Measurements from ENCODE around the gene CWC25.
"Not testable (repeated sequence)": the region's sequence is repeated elsewhere in the genome, so short reads cannot be mapped to it uniquely, and the experiment has no call there.

Gene CWC25

DNA sequence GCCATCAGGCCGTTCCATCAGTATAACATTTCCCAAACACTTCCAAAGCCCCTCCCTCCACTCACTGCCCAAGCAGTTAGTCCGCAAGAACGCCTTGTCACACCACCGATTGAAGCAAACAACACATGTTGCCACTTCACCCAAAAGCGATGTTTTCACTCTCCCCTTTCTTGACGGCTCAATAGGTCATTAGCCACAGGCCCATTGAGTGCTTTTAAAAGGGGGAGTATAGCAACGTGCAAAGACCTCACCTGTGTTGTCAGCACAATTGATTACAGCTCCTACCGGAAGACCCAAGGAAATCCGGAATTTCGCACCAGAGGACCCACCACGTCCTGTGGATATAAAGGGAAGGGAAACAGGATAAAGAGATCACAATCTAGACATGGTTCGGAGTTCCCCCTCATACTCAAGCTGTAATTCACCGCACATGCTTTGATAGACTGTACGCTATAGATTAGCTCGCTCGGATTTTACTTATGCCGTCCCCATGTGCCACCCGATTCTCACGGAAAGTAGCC, 27.7 kb upstream of the CWC25 start:
- DNase-seq, result no peak

- DNase-seq, result no peak
These were observed 26.3 kb upstream of the CWC25 start for GRCh38 chr17:38851434-38851833.

DNA sequence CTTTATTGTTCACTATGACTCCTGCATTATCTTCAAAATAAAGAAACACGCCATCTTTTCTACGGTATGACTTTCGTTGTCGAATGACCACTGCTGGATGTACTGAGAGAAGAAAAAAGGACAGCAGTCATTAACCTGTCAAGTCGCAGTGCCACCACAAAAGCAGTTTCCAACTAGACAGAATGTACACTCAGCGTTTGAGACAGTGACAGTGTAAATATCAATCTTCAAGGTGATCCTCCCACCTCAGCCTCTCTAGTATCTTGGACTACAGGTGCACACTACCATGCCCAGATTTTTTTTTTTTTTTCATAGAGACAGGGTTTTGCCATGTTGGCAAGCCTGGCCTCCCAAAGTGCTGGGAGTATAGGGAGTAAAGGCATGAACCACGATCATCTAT, 25.3 kb upstream of the CWC25 start:
- DNase-seq, result no peak

- DNase-seq, result no peak
These were observed 24.0 kb upstream of the CWC25 start for GRCh38 chr17:38848939-38849605.

GRCh38 chr17:38848557-38848891, 23.4 kb upstream of the CWC25 start:
- DNase-seq, result no peak

DNA sequence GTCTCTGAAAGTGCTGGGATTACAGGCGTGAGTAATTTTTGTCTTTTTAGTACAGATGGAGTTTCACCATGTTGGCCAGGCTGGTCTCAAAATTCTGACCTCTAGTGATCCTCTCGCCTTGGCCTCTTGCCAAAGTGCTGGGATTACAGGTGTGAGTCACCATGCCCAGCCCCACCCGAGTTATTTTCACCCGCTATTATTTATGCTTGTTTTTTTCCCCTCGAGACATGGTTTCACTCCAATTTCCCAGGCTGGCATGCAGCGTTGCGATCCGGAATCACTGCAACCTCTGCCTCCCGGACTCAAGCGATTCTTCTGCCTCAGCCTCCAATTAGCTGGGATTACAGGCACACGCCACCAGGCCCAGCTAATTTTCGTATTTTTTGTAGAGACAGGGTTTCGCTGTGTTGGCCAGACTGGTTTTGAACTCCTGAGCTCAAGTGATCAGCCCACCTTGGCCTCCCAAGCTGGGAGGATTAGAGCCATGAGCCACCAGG, 19.2 kb upstream of the CWC25 start:
- DNase-seq, result no peak

GRCh38 chr17:38825762-38826247, 684 bp upstream of the CWC25 start:
- no peak for DNase-seq

DNA sequence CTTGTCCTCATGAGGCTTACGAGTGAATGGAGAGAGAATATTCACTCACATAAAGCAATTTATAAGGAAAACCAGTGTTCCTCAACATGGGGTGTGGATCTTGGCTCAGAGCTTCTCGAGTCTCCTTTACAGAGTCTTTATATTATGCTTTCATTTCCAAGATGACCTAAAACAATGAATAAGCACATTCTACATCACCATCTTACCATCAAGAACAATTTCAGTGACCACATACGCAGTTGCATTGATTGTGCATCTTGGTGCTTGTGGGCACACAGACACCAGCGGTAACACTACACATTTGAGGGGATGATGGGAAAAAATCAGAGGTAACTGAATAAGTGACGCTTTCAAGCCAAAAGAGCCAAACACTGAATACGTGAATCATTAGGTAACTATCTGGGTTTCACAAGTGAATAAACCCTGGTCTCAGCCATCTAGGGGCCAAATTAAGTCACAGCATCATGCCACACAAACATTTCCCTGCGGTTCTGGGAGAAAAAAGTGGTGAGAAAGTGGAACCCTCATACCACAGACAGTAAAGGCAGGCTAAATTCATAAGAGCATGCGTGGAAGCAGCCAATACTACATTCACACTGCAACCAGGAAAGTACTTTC, 9.4 kb downstream of the CWC25 start:
- no peak for DNase-seq

GRCh38 chr17:38809828-38810227, 15.3 kb downstream of the CWC25 start:
- DNase-seq, result no peak

DNA sequence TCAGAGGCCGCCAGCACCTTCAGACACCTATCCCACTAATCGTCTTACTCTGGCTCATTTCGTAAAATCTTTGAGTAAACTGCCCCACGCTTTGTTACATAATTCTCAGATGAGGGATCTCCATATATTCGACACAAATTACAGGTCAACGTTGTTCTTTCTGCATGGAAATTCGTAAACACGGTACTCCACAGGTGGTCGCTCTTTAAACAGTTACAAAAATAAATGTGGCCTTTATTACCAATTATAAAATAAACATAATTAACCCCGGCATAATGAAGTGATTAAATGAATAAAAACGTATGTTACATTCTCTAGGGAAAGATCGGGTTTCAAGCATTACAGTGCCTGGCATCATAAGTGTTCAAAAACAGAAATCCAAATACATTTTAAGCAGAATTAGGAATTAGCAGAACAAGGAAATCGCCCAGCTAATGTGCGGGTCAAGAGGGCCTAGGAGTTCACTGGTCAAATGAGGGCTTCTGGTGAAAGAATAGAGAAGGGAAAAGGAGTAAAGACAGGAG, 24.8 kb downstream of the CWC25 start:
- no peak for DNase-seq

GRCh38 chr17:38799501-38800236, 25.5 kb downstream of the CWC25 start, which contains the start of gene PIP4K2B:
PIP4K2B (minus strand) TSS chr17:38799556; CDS start chr17:38799424, 132 bp downstream.
- peak; percentile 96 for DNase-seq

DNA sequence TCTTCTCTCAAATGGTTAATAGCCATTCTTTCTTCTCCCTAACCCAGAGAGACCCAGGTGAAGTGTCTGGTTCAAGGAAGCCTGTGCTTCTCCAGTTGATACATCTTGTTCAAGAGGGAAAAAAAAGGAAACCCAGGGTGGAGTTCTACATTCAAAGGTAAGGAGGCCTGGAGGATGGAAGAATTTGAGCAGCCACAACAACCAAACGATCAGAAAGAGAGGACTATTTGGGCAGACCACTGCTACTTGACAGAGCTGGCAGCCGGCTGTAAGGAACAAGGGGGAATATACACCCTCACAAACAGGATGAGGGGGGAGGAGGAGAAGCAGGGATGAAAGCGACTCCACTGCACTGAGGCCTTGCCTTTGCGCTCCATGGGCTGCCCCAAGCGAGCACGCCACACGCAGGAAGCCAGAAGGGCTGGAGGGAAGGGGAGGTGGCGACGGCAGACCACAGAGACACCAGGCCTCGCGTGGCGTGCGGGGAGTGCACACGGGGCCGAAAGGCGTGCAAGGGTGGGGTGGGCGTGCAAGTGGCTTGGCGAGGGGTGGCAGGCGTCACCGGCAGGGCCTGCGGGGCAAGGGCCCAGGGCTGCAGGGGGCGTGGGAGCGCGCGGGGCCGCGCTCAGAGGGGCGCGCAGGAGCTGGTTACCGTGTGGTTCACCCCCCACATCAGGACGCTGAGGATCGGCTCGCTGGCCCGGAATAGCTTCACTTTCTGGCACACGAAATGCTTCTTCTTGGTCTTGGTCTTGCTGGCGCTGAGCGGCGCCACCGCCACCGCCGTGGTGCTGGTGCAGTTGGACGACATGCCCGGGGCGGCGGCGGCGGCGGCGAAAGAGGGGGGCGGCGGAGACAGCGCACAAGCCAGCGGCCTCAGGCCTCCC, 26.3 kb downstream of the CWC25 start:
- no peak for DNase-seq

- no peak for DNase-seq
These were observed 27.3 kb downstream of the CWC25 start for GRCh38 chr17:38797828-38798227.

GRCh38 chr17:38797158-38797490, 28.0 kb downstream of the CWC25 start:
- DNase-seq, result no peak

DNA sequence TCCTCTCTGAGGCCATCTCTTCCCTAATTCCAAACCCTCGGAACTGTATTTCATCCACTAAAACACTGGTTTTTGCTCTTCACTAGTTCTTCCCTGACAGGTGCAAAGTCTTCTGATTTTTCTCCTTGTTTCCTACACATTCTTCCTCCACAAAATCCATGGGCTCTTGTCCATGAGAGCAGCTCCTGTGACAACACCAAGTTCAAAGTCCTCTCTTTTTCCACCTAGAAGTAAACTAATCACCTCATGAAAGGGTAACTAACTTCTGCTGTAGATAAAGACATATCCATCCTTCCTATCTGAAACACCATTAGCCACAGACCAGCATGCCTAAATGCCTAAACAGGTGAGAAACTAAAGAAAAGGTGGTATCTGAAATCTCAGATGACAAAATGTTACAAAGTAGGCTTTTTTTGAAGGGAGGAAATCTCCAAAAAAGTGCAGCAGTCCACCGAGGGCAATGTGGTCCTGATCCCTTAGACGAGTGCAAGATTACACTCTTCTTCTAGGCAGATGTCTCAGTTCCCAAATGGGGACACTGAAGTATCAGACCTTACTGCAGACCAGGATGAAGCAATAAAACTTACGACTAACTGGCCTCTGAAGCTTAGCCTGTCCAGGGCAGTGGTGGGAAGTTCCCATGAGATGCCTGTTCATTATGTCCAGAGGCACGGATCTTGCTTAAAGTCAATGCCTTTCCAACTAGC, 28.5 kb downstream of the CWC25 start:
- DNase-seq, result no peak

GRCh38 chr17:38794221-38794620, 30.9 kb downstream of the CWC25 start:
- no peak for DNase-seq

GRCh38 chr17:38791162-38791561, 34.0 kb downstream of the CWC25 start:
- DNase-seq, result no peak

DNA sequence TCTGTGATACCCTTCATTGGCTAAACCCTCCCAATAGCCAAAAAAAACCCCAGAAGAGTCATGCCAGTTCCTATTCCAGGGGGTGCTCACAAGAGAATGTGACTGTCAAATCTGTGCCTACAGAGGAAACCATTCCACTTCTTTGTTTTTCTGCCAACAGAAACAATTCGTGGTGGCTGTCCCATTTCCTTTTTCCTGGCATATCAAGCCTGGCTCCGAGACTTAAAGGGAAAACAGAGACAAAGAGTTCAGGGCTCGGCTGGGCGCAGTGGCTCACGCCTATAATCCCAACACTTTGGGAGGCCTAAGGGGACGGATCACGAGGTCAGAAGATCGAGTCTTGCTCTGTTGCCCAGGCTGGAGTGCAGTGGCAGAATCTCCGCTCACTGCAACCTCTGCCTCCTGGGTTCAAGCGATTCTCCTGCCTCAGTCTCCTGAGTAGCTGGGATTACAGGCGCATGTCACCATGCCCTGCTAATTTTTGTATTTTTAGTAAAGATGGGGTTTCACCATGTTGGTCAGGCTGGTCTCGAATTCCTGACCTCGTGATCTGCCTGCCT, 34.9 kb downstream of the CWC25 start:
- not testable (repeated sequence) for DNase-seq

DNA sequence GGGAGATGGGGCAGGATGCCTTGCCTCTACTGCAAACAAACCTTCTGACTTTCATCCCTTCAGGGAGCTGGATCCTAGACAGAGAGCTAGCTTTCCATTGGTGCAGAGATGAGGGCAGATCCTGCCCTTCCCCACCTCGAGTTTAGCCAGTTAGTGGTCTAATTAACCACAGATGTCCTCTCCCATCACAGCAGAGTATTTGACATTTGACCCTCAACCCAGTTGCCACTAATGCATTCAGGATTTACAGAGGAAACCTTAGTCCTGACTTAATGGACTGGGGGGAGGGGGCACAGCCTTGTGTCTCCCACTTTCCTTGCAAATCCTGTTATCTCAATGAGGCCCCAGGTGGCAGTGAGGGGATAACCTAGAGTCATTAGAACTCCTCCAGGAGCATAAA, 35.9 kb downstream of the CWC25 start:
- DNase-seq, result no peak

- not testable (repeated sequence) for DNase-seq
These were observed 37.1 kb downstream of the CWC25 start for GRCh38 chr17:38787999-38788398.

GRCh38 chr17:38786372-38786771, 38.7 kb downstream of the CWC25 start:
- DNase-seq, result no peak

Data from COR-L47 (cell line).